ENCODE results near the gene FZD4.

- TF ChIP-seq CTCF (tag by site-specific recombination; IDR thresholded peaks at IDR 0.05) = no peak
- TF ChIP-seq ATF2 (tag by site-specific recombination; IDR thresholded peaks at IDR 0.05; ENCODE audit: low read depth) = no peak
- no peak for TF ChIP-seq PRDM10 (tag by site-specific recombination; IDR thresholded peaks at IDR 0.05)
- no peak for TF ChIP-seq KLF16 (tag by site-specific recombination; IDR thresholded peaks at IDR 0.05)
- no peak for TF ChIP-seq ZNF292 (tag by site-specific recombination; IDR thresholded peaks at IDR 0.05; ENCODE audit: borderline replicate concordance, low read depth)
- TF ChIP-seq ZNF274 (IDR thresholded peaks at IDR 0.05; ENCODE audit: low read length) = no peak
- no peak for TF ChIP-seq ZNF274 (tag by site-specific recombination; IDR thresholded peaks at IDR 0.05; ENCODE audit: borderline replicate concordance)
- TF ChIP-seq ZNF184 (tag by site-specific recombination; IDR thresholded peaks at IDR 0.05) = no peak
- TF ChIP-seq ZFP41 (tag by site-specific recombination; IDR thresholded peaks at IDR 0.05; ENCODE audit: borderline replicate concordance) = no peak
- TF ChIP-seq ZNF571 (tag by site-specific recombination; IDR thresholded peaks at IDR 0.05) = no peak
- TF ChIP-seq HOXA7 (CRISPR knock-in tag; IDR thresholded peaks at IDR 0.05; ENCODE audit: borderline replicate concordance) = no peak
- TF ChIP-seq ZBTB49 (tag by site-specific recombination; IDR thresholded peaks at IDR 0.05; ENCODE audit: low read depth) = no peak
- no peak for TF ChIP-seq ZNF626 (tag by site-specific recombination; IDR thresholded peaks at IDR 0.05)
- no peak for TF ChIP-seq ZNF16 (tag by site-specific recombination; IDR thresholded peaks at IDR 0.05; ENCODE audit: low read depth)
- no peak for TF ChIP-seq ZNF585B (tag by site-specific recombination; IDR thresholded peaks at IDR 0.05)
Observed at GRCh38 chr11:86983021-86983488, 27.9 kb upstream of the FZD4 start.

All from HEK293 (cell line).